Measurements from ENCODE around the gene HLA-DMA. TPM values are rescaled to one million over a fixed set of nuclear protein-coding genes. Genes with fewer than 3 reads are reported as not detected.

The HLA-DMA gene
- total RNA-seq, 4 donors from 2014 or later: 10.7 to 41.5 (median 27.3) TPM

DNA sequence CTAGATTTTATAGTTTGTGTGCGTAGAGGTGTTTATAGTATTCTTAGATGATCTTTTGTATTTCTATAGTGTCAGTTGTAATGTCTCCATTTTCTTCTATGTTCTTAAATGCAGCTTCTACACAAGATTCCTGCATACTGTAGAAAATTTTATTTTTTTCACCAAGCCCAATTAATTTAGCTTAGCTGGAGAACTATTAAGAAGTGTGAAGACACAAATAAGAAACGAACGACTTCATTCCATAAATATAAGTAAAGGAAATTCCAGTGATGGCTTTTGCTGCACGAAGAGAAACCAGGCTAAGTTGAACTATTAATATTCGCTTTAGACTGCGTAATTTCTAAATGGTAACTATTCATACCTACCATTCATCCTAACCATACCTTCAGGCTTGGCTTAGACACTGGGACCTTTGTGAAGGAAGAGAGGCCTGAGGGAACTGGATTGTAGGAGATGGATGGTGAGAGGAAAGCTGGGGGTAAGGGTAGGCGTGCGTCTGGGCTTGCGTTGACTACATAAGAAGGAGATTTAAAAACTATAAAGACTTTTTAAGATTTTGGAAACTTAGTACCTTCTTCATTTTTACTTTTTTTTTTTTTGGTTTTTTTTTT lies 40.6 kb upstream of the HLA-DMA start:
- H3K27me3 ChIP-seq: no peaks in the 10 kb centered on the region
- no peak overlapping the region for H3K27ac ChIP-seq
- H3K4me3 ChIP-seq (replicated peaks in 1 of 3): no peak overlapping the region
- no peaks in the 10 kb centered on the region for H3K36me3 ChIP-seq
- no peak for TF ChIP-seq POLR2A (IDR thresholded peaks at IDR 0.05)
- TF ChIP-seq, protein P1, sequence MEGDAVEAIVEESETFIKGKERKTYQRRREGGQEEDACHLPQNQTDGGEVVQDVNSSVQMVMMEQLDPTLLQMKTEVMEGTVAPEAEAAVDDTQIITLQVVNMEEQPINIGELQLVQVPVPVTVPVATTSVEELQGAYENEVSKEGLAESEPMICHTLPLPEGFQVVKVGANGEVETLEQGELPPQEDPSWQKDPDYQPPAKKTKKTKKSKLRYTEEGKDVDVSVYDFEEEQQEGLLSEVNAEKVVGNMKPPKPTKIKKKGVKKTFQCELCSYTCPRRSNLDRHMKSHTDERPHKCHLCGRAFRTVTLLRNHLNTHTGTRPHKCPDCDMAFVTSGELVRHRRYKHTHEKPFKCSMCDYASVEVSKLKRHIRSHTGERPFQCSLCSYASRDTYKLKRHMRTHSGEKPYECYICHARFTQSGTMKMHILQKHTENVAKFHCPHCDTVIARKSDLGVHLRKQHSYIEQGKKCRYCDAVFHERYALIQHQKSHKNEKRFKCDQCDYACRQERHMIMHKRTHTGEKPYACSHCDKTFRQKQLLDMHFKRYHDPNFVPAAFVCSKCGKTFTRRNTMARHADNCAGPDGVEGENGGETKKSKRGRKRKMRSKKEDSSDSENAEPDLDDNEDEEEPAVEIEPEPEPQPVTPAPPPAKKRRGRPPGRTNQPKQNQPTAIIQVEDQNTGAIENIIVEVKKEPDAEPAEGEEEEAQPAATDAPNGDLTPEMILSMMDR (IDR thresholded peaks at IDR 0.05): no peak
- no peaks in the 10 kb centered on the region for H3K4me1 ChIP-seq
- 87 to 91% methylated on average over 9 of the region's 9 CpGs for WGBS, 2 donors
- no peak for DNase-seq
- intact Hi-C loops (cut with DNase I): no loop called here
- H3K9me3 ChIP-seq: no peaks in the 10 kb centered on the region

DNA sequence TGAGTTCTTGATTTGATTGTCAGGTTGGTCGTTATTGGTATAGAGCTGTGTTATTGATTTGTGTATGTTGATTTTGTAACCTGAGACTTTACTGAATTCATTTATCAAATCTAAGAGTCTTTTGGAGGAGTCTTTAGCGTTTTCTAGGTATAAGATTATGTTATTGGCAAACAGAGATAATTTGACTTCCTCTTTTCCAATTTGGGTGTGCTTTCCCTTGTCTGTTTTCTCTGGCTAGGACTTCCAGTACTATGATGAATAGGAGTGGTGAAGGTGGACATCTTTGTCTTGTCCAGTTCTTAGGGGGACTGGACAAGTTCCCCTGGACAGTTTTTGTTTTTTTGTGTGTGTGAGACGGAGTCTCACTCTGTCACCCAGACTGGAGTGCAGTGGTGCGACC lies 39.1 kb upstream of the HLA-DMA start:
- Histone ChIP-seq H3K4me1 (no peaks in the 10 kb centered on the region), H3K27me3 (no peaks in the 10 kb centered on the region), H3K4me3 (replicated peaks in 1 of 3) (no peak overlapping the region), H3K27ac (no peak overlapping the region), H3K36me3 (no peaks in the 10 kb centered on the region), H3K9me3 (no peaks in the 10 kb centered on the region)
- no peak for DNase-seq
- TF ChIP-seq, protein P1 (IDR thresholded peaks at IDR 0.05): no peak
- intact Hi-C loops (cut with DNase I): no loop called here
- WGBS, 2 donors: 79 to 80% methylated on average over 4 of the region's 4 CpGs

DNA sequence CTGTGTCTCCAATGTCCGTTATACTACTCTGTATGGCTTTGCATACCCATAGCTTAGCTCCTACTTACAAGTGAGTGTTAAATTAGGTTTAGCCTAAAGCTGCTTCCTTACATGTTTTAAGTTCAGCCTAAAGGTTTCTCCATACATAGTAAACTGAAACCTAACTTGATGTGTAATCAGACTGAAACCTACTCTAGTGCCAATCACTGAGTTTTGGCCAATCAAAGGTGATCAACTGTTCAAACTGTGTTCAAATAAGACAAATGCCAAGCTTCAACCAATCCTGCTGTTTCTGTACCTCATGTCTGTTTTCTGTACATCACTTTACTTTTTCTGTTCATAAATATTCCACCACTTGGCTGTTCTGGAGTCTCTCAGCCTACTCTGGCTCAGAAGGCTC lies 36.5 kb upstream of the HLA-DMA start:
- TF ChIP-seq POLR2A (IDR thresholded peaks at IDR 0.05): no peak
- TF ChIP-seq, protein P1 (IDR thresholded peaks at IDR 0.05): no peak
- WGBS, 2 donors: 87 to 88% methylated on average over 1 of the region's 1 CpG
- no peak for DNase-seq
- Histone ChIP-seq H3K27me3 (no peaks in the 10 kb centered on the region), H3K4me3 (replicated peaks in 1 of 3) (no peak overlapping the region), H3K4me1 (peaks cover 0 to 3% of the 10 kb centered on the region in 2 donors), H3K36me3 (no peaks in the 10 kb centered on the region), H3K27ac (no peak overlapping the region), H3K9me3 (no peaks in the 10 kb centered on the region)
- intact Hi-C loops (cut with DNase I): loop anchor here (5.0 kb wide), 1 partner anchor 102 kb away; no protein-coding TSS in a partner anchor

DNA sequence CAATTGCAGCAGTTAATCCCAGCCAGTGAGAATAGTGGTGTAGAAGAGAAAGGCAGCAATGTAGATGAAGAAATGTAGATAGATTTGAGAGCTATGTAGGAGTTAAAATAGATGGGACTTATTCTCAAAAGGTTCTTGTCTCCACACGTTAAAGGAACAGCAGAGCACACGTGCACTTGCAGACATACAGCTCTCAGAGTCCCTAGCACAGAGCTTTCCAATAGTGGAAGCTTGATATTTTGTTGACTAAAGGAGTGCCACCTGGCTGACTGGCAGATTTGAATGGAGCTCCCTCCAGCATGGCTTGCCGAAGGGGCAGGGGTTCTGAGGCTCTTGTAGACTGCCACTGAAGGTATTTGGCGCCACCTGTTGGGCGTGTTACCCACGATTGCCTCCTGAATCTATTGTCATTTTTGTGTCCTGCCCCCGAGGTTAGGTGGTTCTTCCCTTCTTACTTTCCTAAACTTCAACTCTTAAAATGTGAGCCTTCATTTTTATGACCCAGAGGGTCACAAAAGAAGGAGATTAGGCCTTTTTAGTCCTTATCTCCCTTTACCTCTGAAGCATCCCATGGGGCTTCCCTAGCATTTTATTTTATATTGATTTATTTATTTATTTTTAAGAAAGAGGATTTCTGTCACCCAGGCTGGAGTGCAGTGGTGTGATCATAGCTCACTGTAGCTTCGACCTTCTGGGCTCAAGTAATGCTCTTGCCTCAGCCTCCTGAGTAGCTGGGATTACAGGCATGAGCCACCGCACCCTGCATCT lies 31.9 kb upstream of the HLA-DMA start:
- intact Hi-C loops (cut with DNase I): loop anchor here (5.0 kb wide), 2 partner anchors 53 to 98 kb away; no protein-coding TSS in a partner anchor
- Histone ChIP-seq H3K9me3 (no peaks in the 10 kb centered on the region), H3K27ac (no peak overlapping the region), H3K4me3 (replicated peaks in 1 of 3) (no peak overlapping the region), H3K4me1 (peaks cover 0 to 6% of the 10 kb centered on the region in 2 donors), H3K27me3 (no peaks in the 10 kb centered on the region), H3K36me3 (peaks cover 23 to 24% of the 10 kb centered on the region in 2 donors)
- WGBS, 2 donors: 12 to 13% methylated on average over 9 of the region's 9 CpGs
- no peak for TF ChIP-seq POLR2A (IDR thresholded peaks at IDR 0.05)
- TF ChIP-seq, protein P1 (IDR thresholded peaks at IDR 0.05): peak; percentile 76 to 92 (median 89)
- DNase-seq: peak; percentile 96 to 97

Data from thyroid gland (tissue), 4 donors.